HG02763 (cell line): ENCODE measurements around the gene OBP2A.
"Not testable (repeated sequence)": the region's sequence is repeated elsewhere in the genome, so short reads cannot be mapped to it uniquely, and the experiment has no call there.

Experiments used
- ATAC-seq: cut with Tn5 transposase; IDR thresholded peaks from one replicate; pipeline ENCODE4 v1.9.1; 2021; ENCODE audit warnings: mild to moderate bottlenecking, moderate library complexity; ENCODE audit not compliant: unreplicated experiment

Gene OBP2A

DNA sequence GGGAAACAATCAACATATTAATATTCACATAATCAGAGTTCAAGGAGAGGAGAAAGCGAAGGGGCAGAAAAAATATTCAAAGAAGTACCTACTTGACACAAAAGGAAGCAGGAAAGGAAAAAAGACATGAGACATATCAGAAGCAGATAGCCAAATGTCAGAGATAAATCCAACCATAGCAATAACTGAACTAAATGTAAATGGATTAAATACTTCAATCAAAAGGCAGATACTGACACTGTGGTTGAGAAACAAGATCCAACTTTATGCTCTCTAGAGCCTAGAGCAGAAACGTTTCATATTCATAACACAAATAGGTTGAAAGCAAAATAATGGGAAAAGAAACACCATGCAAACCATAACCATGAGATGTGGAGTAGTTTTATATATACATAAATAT, 36.5 kb upstream of the OBP2A start:
- ATAC-seq: no peak

- no peak for ATAC-seq
Measured at GRCh38 chr9:135512241-135512603, 33.7 kb upstream of the OBP2A start.

DNA sequence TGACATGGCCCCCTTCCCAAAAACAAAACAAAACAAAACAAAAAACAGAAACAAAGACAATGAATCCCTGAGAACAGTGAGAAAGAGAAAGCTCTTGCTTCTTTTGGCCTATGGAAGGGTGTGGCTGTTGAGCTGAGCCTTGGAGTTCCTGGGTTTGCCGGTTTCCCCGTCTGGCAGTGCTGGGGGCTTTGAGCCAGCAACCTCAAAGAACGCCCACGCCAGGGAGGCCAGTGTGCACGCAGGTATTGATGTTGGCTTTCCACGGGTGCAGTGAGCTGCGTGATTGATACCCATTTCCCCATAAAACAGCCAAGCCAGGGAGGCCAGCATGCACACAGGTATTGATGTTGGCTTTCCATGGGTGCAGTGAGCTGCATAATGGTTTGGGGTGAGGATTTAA, 33.0 kb upstream of the OBP2A start:
- no peak for ATAC-seq

GRCh38 chr9:135513351-135513846, 32.5 kb upstream of the OBP2A start:
- no peak for ATAC-seq

DNA sequence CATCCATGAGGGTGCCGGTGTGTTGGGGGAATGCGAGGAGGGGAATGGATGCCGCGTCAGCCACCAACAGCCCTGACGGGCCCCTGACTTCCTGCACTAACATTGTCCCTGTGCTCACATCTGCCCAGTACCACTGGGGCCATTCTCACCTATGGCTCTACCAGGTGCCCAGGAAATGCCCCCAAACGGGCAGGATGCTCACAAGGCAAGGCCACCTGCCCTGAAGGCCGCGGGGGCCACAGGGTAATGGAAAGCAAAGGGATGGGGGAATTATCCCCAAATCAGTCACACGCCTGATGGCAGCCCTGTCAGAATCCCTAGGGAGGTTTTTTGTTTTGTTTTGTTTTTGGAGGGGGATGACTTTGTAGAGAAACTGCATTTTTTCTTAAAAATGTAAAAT, 32.0 kb upstream of the OBP2A start:
- not testable (repeated sequence) for ATAC-seq

- ATAC-seq: no peak
Measured at GRCh38 chr9:135514342-135515082, 31.4 kb upstream of the OBP2A start.

GRCh38 chr9:135515083-135515951, 30.6 kb upstream of the OBP2A start:
- ATAC-seq: no peak

GRCh38 chr9:135516132-135516860, 29.6 kb upstream of the OBP2A start:
- ATAC-seq: no peak

GRCh38 chr9:135517407-135517822, 28.5 kb upstream of the OBP2A start:
- ATAC-seq: no peak

GRCh38 chr9:135519179-135519971, 26.6 kb upstream of the OBP2A start:
- ATAC-seq: no peak

DNA sequence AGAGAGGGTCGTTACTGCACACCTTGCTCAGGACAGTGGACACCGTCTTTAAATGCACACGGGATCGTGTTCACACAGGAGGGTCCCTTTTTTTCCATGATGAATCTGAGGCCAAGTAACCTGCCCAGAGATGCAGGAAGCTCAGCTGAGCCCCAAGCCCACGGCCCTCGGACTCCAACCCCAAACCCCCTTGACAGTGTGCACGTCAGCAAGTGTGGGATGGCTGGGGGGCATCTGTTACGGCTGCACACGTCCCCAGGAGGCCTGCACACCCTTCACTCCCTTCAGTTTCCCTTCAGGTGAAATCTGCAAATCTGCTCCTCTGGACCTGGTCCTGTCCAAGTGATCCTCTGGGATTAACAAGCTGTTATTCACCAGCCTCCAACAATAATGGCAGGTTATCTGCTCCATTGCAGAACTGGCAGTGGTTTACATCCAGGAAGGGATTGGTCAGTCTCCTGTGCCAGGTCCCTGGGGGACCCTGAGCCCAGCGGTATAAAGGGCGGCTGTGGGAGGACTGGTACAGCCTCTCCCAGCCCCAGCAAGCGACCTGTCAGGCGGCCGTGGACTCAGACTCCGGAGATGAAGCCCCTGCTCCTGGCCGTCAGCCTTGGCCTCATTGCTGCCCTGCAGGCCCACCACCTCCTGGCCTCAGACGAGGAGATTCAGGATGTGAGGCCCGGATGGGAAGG, 24.9 kb upstream of the OBP2A start, which contains the start of gene LCN1:
Gene LCN1, plus strand, starts transcription at position 525 of the 692 bp plus-strand sequence. Its CDS starts 58 bp downstream, at position 583.
- ATAC-seq: no peak

DNA sequence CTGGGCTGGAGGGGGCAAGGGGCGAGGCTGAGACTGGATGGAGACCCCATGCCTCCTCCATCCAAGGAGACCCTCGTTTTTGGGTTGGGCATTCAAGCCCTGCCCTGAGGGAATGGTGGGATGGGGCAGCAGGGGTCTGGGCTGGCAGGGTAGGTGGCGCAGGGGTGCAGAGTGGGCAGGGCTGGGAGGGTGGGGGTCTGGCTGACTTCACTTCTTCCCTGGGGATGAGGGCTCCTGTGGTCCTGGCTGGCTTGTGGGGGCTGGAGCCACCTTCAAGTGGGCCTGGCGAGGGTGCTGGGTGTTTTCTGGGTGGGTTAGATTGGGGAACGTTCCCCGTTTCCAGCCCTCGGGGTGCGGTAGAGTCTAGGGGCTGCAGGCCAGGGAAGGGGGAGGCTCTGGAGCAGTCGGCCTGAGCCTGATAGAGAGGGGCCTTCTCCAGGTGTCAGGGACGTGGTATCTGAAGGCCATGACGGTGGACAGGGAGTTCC, 24.3 kb upstream of the OBP2A start:
- ATAC-seq: no peak

GRCh38 chr9:135522137-135522877, 23.6 kb upstream of the OBP2A start:
- no peak for ATAC-seq

DNA sequence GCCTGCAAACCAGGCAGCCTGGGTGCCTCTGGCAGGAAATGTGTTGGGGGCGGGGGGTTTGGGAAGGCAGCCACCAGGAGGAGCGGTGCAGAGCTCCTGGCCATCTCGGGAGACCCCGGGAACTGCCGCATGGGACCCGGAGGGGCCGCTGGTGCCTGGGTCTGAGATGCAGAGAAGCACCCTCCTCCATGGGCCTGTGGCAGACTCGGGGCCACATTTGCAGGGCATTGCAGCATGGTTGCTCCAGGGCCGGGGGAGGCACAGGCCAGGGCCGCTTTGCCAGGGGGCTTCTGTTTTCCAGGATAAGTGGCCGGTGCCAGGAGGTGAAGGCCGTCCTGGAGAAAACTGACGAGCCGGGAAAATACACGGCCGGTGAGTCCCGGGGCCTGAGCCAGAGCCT, 23.0 kb upstream of the OBP2A start:
- ATAC-seq: no peak

GRCh38 chr9:135523521-135524129, 22.3 kb upstream of the OBP2A start:
- ATAC-seq: no peak

GRCh38 chr9:135524130-135524861, 21.6 kb upstream of the OBP2A start:
- ATAC-seq: no peak

- no peak for ATAC-seq
Measured at GRCh38 chr9:135525241-135526088, 20.5 kb upstream of the OBP2A start.
